Measurements from ENCODE around the gene GRIA3. TPM values are rescaled to one million over a fixed set of nuclear protein-coding genes. Genes with fewer than 3 reads are reported as not detected.

GRIA3 gene
- total and polyA plus RNA-seq, 2 donors (not counting 1 experiment from before 2014, with no cell fraction given), result 0.52 to 2.3 TPM

- Histone ChIP-seq H3K4me3 (replicated peaks in 1 of 4; ENCODE audit: control extremely low read depth in 1 of 4, insufficient read depth in 1 of 4, low read depth in 3 of 4, low read length in 4 of 4) (no peak overlapping the region), H3K79me2 (ENCODE audit: control insufficient read depth, insufficient read depth, low read length) (no peaks in the 10 kb centered on the region), H3K4me2 (ENCODE audit: extremely low read depth, insufficient read depth, low read length) (no peak overlapping the region), H3K9ac (ENCODE audit: insufficient read depth, low read length) (no peak overlapping the region), H2AFZ (ENCODE audit: low read length) (no peak overlapping the region), H3K4me1 (ENCODE audit: control insufficient read depth, extremely low read depth, insufficient read depth, low read length) (no peaks in the 10 kb centered on the region), H3K27ac (ENCODE audit: insufficient read depth, low read length) (no peak overlapping the region), H3K9me3 (ENCODE audit: control insufficient read depth, insufficient read depth, low read depth, low read length) (no peaks in the 10 kb centered on the region), H4K20me1 (ENCODE audit: control insufficient read depth, extremely low read depth, insufficient read depth, low read length) (no peaks in the 10 kb centered on the region), H3K36me3 (ENCODE audit: control insufficient read depth, insufficient read depth, low read length) (no peaks in the 10 kb centered on the region), H3K27me3 (ENCODE audit: control insufficient read depth, insufficient read depth, low read length) (no peaks in the 10 kb centered on the region)
- no peak for DNase-seq (ENCODE audit: low read depth in 2 of 2)
- no peak for TF ChIP-seq EZH2 (IDR thresholded peaks at IDR 0.05; ENCODE audit: low read length, missing control alignments)
- no peak for TF ChIP-seq CTCF (conservative IDR thresholded peaks at IDR 0.05 in 1 of 2, IDR thresholded peaks at IDR 0.05 in 1 of 2; ENCODE audit: low read depth in 1 of 2, low read length in 2 of 2)
Observed at GRCh38 chrX:123206176-123206575, 22.1 kb downstream of the GRIA3 start.

DNA sequence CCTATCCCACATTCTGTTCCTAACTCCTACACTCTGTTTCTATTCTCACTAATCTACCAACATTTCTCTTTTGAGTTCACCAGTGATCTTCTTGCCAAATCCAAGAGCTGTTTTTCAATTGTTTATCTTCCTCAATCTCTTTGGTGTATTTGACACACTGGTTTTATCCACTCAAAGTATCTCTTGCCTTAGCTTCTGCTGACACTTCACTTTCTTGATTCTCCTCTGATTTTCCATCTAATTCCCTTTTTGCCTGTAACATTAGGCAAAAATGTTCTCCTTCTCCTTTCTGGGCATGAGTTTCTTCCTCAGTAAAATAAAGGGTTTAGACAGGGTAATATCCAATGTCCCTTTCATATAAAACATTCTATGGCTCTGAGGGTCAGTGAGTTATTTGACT, 26.2 kb downstream of the GRIA3 start:
- no peak overlapping the region for H2AFZ ChIP-seq (ENCODE audit: low read length)
- no peak for DNase-seq (ENCODE audit: low read depth in 2 of 2)
- H3K4me2 ChIP-seq (ENCODE audit: extremely low read depth, insufficient read depth, low read length), result no peak overlapping the region
- no peak overlapping the region for H3K27ac ChIP-seq (ENCODE audit: insufficient read depth, low read length)
- no peak for TF ChIP-seq CTCF (conservative IDR thresholded peaks at IDR 0.05 in 1 of 2, IDR thresholded peaks at IDR 0.05 in 1 of 2; ENCODE audit: low read depth in 1 of 2, low read length in 2 of 2)
- TF ChIP-seq EZH2 (IDR thresholded peaks at IDR 0.05; ENCODE audit: low read length, missing control alignments), result no peak
- H3K9me3 ChIP-seq (ENCODE audit: control insufficient read depth, insufficient read depth, low read depth, low read length), result no peaks in the 10 kb centered on the region
- no peaks in the 10 kb centered on the region for H3K36me3 ChIP-seq (ENCODE audit: control insufficient read depth, insufficient read depth, low read length)
- H3K27me3 ChIP-seq (ENCODE audit: control insufficient read depth, insufficient read depth, low read length), result no peaks in the 10 kb centered on the region
- no peak overlapping the region for H3K9ac ChIP-seq (ENCODE audit: insufficient read depth, low read length)
- H3K4me1 ChIP-seq (ENCODE audit: control insufficient read depth, extremely low read depth, insufficient read depth, low read length), result no peaks in the 10 kb centered on the region
- no peaks in the 10 kb centered on the region for H3K79me2 ChIP-seq (ENCODE audit: control insufficient read depth, insufficient read depth, low read length)
- H3K4me3 ChIP-seq (replicated peaks in 1 of 4; ENCODE audit: control extremely low read depth in 1 of 4, insufficient read depth in 1 of 4, low read depth in 3 of 4, low read length in 4 of 4), result no peak overlapping the region
- no peaks in the 10 kb centered on the region for H4K20me1 ChIP-seq (ENCODE audit: control insufficient read depth, extremely low read depth, insufficient read depth, low read length)

DNA sequence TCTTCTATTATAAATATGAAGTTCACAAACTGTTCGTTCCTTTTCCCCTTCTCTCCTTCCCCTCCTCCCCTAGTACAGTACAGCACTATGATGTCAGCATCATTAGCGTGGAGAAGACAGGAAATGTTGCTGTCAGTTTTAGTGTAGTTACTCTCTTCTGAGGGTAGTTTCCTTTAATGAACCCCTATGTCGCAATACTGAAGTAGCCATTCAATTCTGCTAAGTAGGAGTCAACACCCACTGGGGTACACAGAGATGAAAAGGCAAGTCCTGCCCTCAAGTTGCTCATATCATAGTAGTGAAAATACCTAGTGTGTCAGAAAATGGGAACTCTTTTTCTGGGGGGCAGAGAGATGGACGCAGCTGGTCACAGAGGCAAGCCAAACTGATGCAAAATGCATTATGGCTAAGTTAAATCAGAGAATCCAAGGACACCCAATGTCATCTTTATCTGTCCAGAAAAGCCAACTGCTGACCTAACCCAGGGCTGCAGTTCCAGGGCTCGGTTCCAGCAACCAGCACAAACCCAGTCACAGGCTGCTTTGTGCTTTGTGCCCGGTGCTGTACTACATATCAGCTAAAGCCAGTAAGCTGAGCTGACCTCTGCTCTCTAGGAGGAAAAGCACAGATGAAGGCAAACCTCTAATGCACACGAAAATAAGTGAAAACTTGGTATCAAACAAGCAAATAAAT, 31.5 kb downstream of the GRIA3 start:
- no peak overlapping the region for H3K27ac ChIP-seq (ENCODE audit: insufficient read depth, low read length)
- no peaks in the 10 kb centered on the region for H3K27me3 ChIP-seq (ENCODE audit: control insufficient read depth, insufficient read depth, low read length)

More for the DNA sequence above, 31.5 kb downstream of the GRIA3 start:
- TF ChIP-seq CTCF (conservative IDR thresholded peaks at IDR 0.05 in 1 of 2, IDR thresholded peaks at IDR 0.05 in 1 of 2; ENCODE audit: low read depth in 1 of 2, low read length in 2 of 2), result no peak
- no peak for TF ChIP-seq EZH2 (IDR thresholded peaks at IDR 0.05; ENCODE audit: low read length, missing control alignments)
- Histone ChIP-seq H2AFZ (ENCODE audit: low read length) (no peak overlapping the region), H3K4me1 (ENCODE audit: control insufficient read depth, extremely low read depth, insufficient read depth, low read length) (no peaks in the 10 kb centered on the region), H4K20me1 (ENCODE audit: control insufficient read depth, extremely low read depth, insufficient read depth, low read length) (no peaks in the 10 kb centered on the region), H3K4me3 (replicated peaks in 1 of 4; ENCODE audit: control extremely low read depth in 1 of 4, insufficient read depth in 1 of 4, low read depth in 3 of 4, low read length in 4 of 4) (no peak overlapping the region), H3K4me2 (ENCODE audit: extremely low read depth, insufficient read depth, low read length) (no peak overlapping the region), H3K79me2 (ENCODE audit: control insufficient read depth, insufficient read depth, low read length) (no peaks in the 10 kb centered on the region), H3K36me3 (ENCODE audit: control insufficient read depth, insufficient read depth, low read length) (no peaks in the 10 kb centered on the region), H3K9me3 (ENCODE audit: control insufficient read depth, insufficient read depth, low read depth, low read length) (no peaks in the 10 kb centered on the region), H3K9ac (ENCODE audit: insufficient read depth, low read length) (no peak overlapping the region)
- no peak for DNase-seq (ENCODE audit: low read depth in 2 of 2)

Measured in fibroblast of lung (primary cell).